Right atrium auricular region (tissue), 2 donors: ENCODE data around the gene IDH2. TPM values are rescaled to one million over a fixed set of nuclear protein-coding genes. Genes with fewer than 3 reads are reported as not detected.
A peak's percentile ranks its signal among the peaks of the same experiment; 100 is the strongest.

Experiments used
- DNase-seq: peaks from one replicate; pipeline ENCODE4 v3.0.0-alpha.2; 2019; ENCODE audit warnings: low spot score
- H3K27ac ChIP-seq, 2 donors: fragments of 200-600 bp; sonication (generic); 1 replicate in 1 of 2; 2 replicates in 1 of 2; pipeline ENCODE4 v1.5.1; 2016 to 2019
- H3K27me3 ChIP-seq, 2 donors: fragments of 200-600 bp; sonication (generic); one replicate each; pipeline versions ENCODE4 v1.5.1 to v1.6.0; 2017 to 2019
- H3K36me3 ChIP-seq: fragments of 200-600 bp; sonication (generic); one replicate; pipeline ENCODE4 v1.5.1; 2016
- H3K4me1 ChIP-seq, 2 donors: fragments of 200-600 bp; sonication (generic); one replicate each; pipeline versions ENCODE4 v1.5.1 to v1.6.0; 2017 to 2019
- H3K4me3 ChIP-seq, 2 donors: fragments of 200-600 bp; sonication (generic); 1 replicate in 1 of 2; 2 replicates in 1 of 2; pipeline ENCODE4 v1.5.1; 2017 to 2019; ENCODE audit warnings: mild to moderate bottlenecking in 1 of 2, moderate library complexity in 1 of 2
- H3K9me3 ChIP-seq, 2 donors: fragments of 200-600 bp; sonication (generic); one replicate each; pipeline ENCODE4 v1.5.1; 2019
- total RNA-seq, 2 donors: library from RNA; depleted of rRNA; stranded (reverse); fragments of >200 nt; gene quantifications; one replicate each; pipeline ENCODE4 v1.1.0, GENCODE V29; 2016
- TF ChIP-seq, protein P1 (sequence below), 2 donors: fragments of 200-600 bp; sonication (generic); IDR thresholded peaks; one replicate each; pipeline ENCODE4 v1.5.1; 2019; ENCODE audit warnings: antibody characterized with exemption in 2 of 2

IDH2 gene
- total RNA-seq, 2 donors from 2014 or later, result 119 to 249 TPM

GRCh38 chr15:90036806-90037510 lies 65.3 kb downstream of the IDH2 start:
- TF ChIP-seq, protein P1, sequence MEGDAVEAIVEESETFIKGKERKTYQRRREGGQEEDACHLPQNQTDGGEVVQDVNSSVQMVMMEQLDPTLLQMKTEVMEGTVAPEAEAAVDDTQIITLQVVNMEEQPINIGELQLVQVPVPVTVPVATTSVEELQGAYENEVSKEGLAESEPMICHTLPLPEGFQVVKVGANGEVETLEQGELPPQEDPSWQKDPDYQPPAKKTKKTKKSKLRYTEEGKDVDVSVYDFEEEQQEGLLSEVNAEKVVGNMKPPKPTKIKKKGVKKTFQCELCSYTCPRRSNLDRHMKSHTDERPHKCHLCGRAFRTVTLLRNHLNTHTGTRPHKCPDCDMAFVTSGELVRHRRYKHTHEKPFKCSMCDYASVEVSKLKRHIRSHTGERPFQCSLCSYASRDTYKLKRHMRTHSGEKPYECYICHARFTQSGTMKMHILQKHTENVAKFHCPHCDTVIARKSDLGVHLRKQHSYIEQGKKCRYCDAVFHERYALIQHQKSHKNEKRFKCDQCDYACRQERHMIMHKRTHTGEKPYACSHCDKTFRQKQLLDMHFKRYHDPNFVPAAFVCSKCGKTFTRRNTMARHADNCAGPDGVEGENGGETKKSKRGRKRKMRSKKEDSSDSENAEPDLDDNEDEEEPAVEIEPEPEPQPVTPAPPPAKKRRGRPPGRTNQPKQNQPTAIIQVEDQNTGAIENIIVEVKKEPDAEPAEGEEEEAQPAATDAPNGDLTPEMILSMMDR (IDR thresholded peaks at IDR 0.05), result no peak
- Histone ChIP-seq H3K27me3 (no peaks in the 10 kb centered on the region), H3K36me3 (no peaks in the 10 kb centered on the region), H3K27ac (peak overlapping the region in 1 of 2 donors; percentile 61), H3K4me3 (no peak overlapping the region), H3K9me3 (no peaks in the 10 kb centered on the region), H3K4me1 (peaks cover 0 to 54% of the 10 kb centered on the region in 2 donors)
- DNase-seq, result no peak

DNA sequence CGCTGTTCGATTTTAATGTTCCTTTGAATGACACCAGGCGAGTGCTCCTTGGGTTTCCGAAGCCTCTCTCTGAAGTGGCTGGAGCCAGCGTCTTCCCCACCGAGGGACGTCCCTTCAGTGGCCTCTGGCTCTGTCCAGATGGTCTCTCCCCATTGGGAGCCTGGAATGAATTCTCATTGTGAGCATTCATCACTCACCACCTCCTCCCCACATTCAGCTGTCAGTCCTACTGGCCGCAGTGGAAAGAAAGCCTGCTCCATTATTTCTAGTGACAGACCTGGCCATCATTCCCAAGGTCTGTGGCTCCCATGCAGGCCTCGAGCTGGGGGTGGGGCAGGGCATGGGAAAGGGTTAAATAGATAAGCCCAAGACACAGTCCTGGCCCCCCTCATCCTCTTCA lies 65.9 kb downstream of the IDH2 start:
- H3K4me3 ChIP-seq, result no peak overlapping the region
- TF ChIP-seq, protein P1 (IDR thresholded peaks at IDR 0.05), result no peak
- no peaks in the 10 kb centered on the region for H3K36me3 ChIP-seq
- H3K27me3 ChIP-seq, result no peaks in the 10 kb centered on the region
- H3K9me3 ChIP-seq, result no peaks in the 10 kb centered on the region
- peaks cover 0 to 59% of the 10 kb centered on the region in 2 donors for H3K4me1 ChIP-seq
- no peak for DNase-seq
- peak overlapping the region in 1 of 2 donors; percentile 61 for H3K27ac ChIP-seq

GRCh38 chr15:90035840-90036230 lies 66.4 kb downstream of the IDH2 start:
- H3K27me3 ChIP-seq, result no peaks in the 10 kb centered on the region
- no peak overlapping the region for H3K4me3 ChIP-seq
- H3K9me3 ChIP-seq, result no peaks in the 10 kb centered on the region
- H3K36me3 ChIP-seq, result no peaks in the 10 kb centered on the region
- DNase-seq, result no peak
- TF ChIP-seq, protein P1 (IDR thresholded peaks at IDR 0.05), result no peak
- H3K4me1 ChIP-seq, result peaks cover 0 to 64% of the 10 kb centered on the region in 2 donors
- peak overlapping the region; percentile 53 to 61 for H3K27ac ChIP-seq

DNA sequence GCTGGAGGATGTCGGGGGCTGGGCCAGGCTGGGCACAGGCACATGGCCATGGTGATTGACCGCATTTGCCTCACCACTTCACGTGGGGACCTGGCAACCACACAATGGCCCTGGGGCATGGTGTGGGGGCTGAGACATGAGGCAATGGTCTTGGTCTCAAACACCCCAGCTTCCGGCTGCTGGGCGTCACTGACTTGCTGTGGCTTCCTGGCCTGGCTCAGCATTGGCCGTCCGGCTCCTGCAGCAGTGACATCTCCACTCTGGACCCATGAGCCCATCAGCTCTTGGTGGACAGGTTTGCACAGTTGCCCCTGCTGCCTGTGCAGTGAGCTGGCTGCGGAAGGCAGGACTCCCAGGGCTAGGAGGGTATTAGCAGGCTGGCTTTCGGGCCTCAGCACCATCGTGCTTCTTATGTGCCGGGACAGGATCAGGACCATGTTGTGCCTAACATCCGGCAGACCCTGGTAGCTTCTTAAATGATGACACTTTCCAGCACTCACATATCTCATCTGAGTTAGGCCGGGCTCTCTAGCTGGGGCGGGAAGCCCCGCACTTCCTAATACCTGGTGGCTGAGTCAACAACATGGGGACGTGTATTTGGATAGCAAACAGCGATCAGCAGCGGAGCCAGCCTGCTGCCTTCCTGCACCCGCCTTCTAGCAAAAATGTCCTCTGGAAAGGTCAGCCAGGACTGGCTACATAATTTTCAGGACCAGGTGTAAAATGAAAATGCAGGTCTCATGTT lies 67.0 kb downstream of the IDH2 start:
- no peak overlapping the region for H3K4me3 ChIP-seq
- no peaks in the 10 kb centered on the region for H3K27me3 ChIP-seq
- H3K4me1 ChIP-seq, result peaks cover 0 to 63% of the 10 kb centered on the region in 2 donors
- no peaks in the 10 kb centered on the region for H3K9me3 ChIP-seq
- peak; percentile 71 for DNase-seq
- no peaks in the 10 kb centered on the region for H3K36me3 ChIP-seq
- H3K27ac ChIP-seq, result peak overlapping the region; percentile 53 to 61
- TF ChIP-seq, protein P1 (IDR thresholded peaks at IDR 0.05), result no peak

GRCh38 chr15:90033448-90033847 lies 68.8 kb downstream of the IDH2 start:
- H3K4me1 ChIP-seq, result peaks cover 0 to 59% of the 10 kb centered on the region in 2 donors
- DNase-seq, result no peak
- no peaks in the 10 kb centered on the region for H3K36me3 ChIP-seq
- TF ChIP-seq, protein P1 (IDR thresholded peaks at IDR 0.05), result no peak
- H3K27me3 ChIP-seq, result no peaks in the 10 kb centered on the region
- H3K9me3 ChIP-seq, result no peaks in the 10 kb centered on the region
- no peak overlapping the region for H3K27ac ChIP-seq
- H3K4me3 ChIP-seq, result no peak overlapping the region

Other genes with a start within 250 kb of the IDH2 start
- gene AP3S2, start 208.5 kb downstream of the IDH2 start, total RNA-seq, result 10 to 100 TPM; 42.1 to 65.9 TPM
- gene ARPIN, start 189.5 kb downstream of the IDH2 start, total RNA-seq, result 10 to 100 TPM in 1 of 2 donors, 1 to 10 TPM in 1; 8.3 to 11.8 TPM
- gene ZNF710, start 101.1 kb downstream of the IDH2 start, total RNA-seq, result 1 to 10 TPM; 3.4 to 5.2 TPM
- gene SEMA4B, start 98.9 kb upstream of the IDH2 start, total RNA-seq, result 10 to 100 TPM; 22.1 to 31.6 TPM
- gene CIB1, start 131.5 kb upstream of the IDH2 start, total RNA-seq, result 10 to 100 TPM; 24.9 to 31.1 TPM
- gene GDPGP1, start 131.7 kb upstream of the IDH2 start, total RNA-seq, result 10 to 100 TPM in 1 of 2 donors, 1 to 10 TPM in 1; 8.6 to 16.1 TPM
- not detected for gene TTLL13, start 147.1 kb upstream of the IDH2 start, total RNA-seq
- gene NGRN, start 163.2 kb upstream of the IDH2 start, total RNA-seq, result 100 to 1,000 TPM; 107 to 110 TPM
- gene ZNF774, start 249.8 kb upstream of the IDH2 start, total RNA-seq, result 1 to 10 TPM; 3.7 to 4.3 TPM